ENCODE results near the gene MAP3K15. TPM values are rescaled to one million over a fixed set of nuclear protein-coding genes. Genes with fewer than 3 reads are reported as not detected.
"Not testable (repeated sequence)": the region's sequence is repeated elsewhere in the genome, so short reads cannot be mapped to it uniquely, and the experiment has no call there.

MAP3K15 gene
- total and polyA plus RNA-seq, 4 experiments from 2014 or later, result not detected

- H3K4me1 Mint-ChIP-seq, result peaks cover 0 to 2% (median 0%) of the 10 kb centered on the region in 4 donors
- Histone ChIP-seq H3K4me1 (ENCODE audit: insufficient read depth, low read length) (no peaks in the 10 kb centered on the region), H3K4me3 (ENCODE audit: low read length in 2 of 2) (no peak overlapping the region), H3K36me3 (ENCODE audit: insufficient read depth, low read length) (no peaks in the 10 kb centered on the region), H3K27me3 (ENCODE audit: insufficient read depth, low read length) (no peaks in the 10 kb centered on the region), H3K27ac (ENCODE audit: low read depth, low read length) (no peak overlapping the region), H3K9me3 (ENCODE audit: control insufficient read depth in 1 of 2, low read length in 2 of 2) (no peaks in the 10 kb centered on the region)
- POLR2A ChIA-PET (ENCODE audit: partially characterized antibody), result no interaction called here
- H3K36me3 Mint-ChIP-seq, result no peaks in the 10 kb centered on the region
- H3K9me3 Mint-ChIP-seq, result peaks cover 0 to 3% (median 0%) of the 10 kb centered on the region in 8 donors
- intact Hi-C loops (cut with micrococcal nuclease), result no loop called here
- no peak overlapping the region for H3K4me3 Mint-ChIP-seq
- CTCF ChIA-PET (ENCODE audit: partially characterized antibody), result no interaction called here
- H3K27me3 Mint-ChIP-seq, result peaks cover 3 to 10% of the 10 kb centered on the region in 2 donors
- DNase-seq, result no peak
- no peak overlapping the region for H3K27ac Mint-ChIP-seq
Observed at GRCh38 chrX:19462879-19463278, 52.4 kb downstream of the MAP3K15 start.

GRCh38 chrX:19462231-19462630 lies 53.1 kb downstream of the MAP3K15 start:
- intact Hi-C loops (cut with micrococcal nuclease), result no loop called here
- ChIA-PET CTCF (ENCODE audit: partially characterized antibody) (no interaction called here), POLR2A (ENCODE audit: partially characterized antibody) (no interaction called here)
- Histone ChIP-seq H3K4me1 (ENCODE audit: insufficient read depth, low read length) (no peaks in the 10 kb centered on the region), H3K27ac (ENCODE audit: low read depth, low read length) (no peak overlapping the region), H3K4me3 (ENCODE audit: low read length in 2 of 2) (no peak overlapping the region), H3K9me3 (ENCODE audit: control insufficient read depth in 1 of 2, low read length in 2 of 2) (no peaks in the 10 kb centered on the region), H3K36me3 (ENCODE audit: insufficient read depth, low read length) (no peaks in the 10 kb centered on the region), H3K27me3 (ENCODE audit: insufficient read depth, low read length) (no peaks in the 10 kb centered on the region)
- H3K9me3 Mint-ChIP-seq, result peaks cover 0 to 3% (median 0%) of the 10 kb centered on the region in 8 donors
- no peak overlapping the region for H3K4me3 Mint-ChIP-seq
- DNase-seq, result no peak
- peaks cover 0 to 2% (median 0%) of the 10 kb centered on the region in 4 donors for H3K4me1 Mint-ChIP-seq
- H3K27me3 Mint-ChIP-seq, result peaks cover 3 to 10% of the 10 kb centered on the region in 2 donors
- H3K36me3 Mint-ChIP-seq, result no peaks in the 10 kb centered on the region
- no peak overlapping the region for H3K27ac Mint-ChIP-seq

- no peaks in the 10 kb centered on the region for H3K4me1 ChIP-seq (ENCODE audit: insufficient read depth, low read length)
- intact Hi-C loops (cut with micrococcal nuclease), result no loop called here
- no peaks in the 10 kb centered on the region for H3K36me3 ChIP-seq (ENCODE audit: insufficient read depth, low read length)
- no peaks in the 10 kb centered on the region for H3K9me3 Mint-ChIP-seq
- no peaks in the 10 kb centered on the region for H3K9me3 ChIP-seq (ENCODE audit: control insufficient read depth in 1 of 2, low read length in 2 of 2)
- ChIA-PET CTCF (ENCODE audit: partially characterized antibody) (no interaction called here), POLR2A (ENCODE audit: partially characterized antibody) (no interaction called here)
- no peak for DNase-seq
- H3K4me1 Mint-ChIP-seq, result no peaks in the 10 kb centered on the region
- no peaks in the 10 kb centered on the region for H3K27me3 ChIP-seq (ENCODE audit: insufficient read depth, low read length)
- H3K27me3 Mint-ChIP-seq, result peaks cover 0 to 3% of the 10 kb centered on the region in 2 donors
- H3K27ac Mint-ChIP-seq, result no peak overlapping the region
- no peak overlapping the region for H3K4me3 ChIP-seq (ENCODE audit: low read length in 2 of 2)
- H3K36me3 Mint-ChIP-seq, result no peaks in the 10 kb centered on the region
- H3K4me3 Mint-ChIP-seq, result no peak overlapping the region
- no peak overlapping the region for H3K27ac ChIP-seq (ENCODE audit: low read depth, low read length)
Observed at GRCh38 chrX:19457662-19458061, 57.6 kb downstream of the MAP3K15 start.

GRCh38 chrX:19448077-19448476 lies 67.2 kb downstream of the MAP3K15 start:
- Mint-ChIP-seq H3K36me3 (no peaks in the 10 kb centered on the region), H3K27ac (no peak overlapping the region)
- POLR2A ChIA-PET (ENCODE audit: partially characterized antibody), result no interaction called here

GRCh38 chrX:19446397-19446796 lies 68.9 kb downstream of the MAP3K15 start:
- peaks cover 0 to 2% (median 0%) of the 10 kb centered on the region in 8 donors for H3K9me3 Mint-ChIP-seq
- ChIA-PET POLR2A (ENCODE audit: partially characterized antibody) (no interaction called here), CTCF (ENCODE audit: partially characterized antibody) (no interaction called here)
- H3K27me3 ChIP-seq (ENCODE audit: insufficient read depth, low read length), result no peaks in the 10 kb centered on the region
- no peaks in the 10 kb centered on the region for H3K4me1 ChIP-seq (ENCODE audit: insufficient read depth, low read length)
- no peaks in the 10 kb centered on the region for H3K36me3 Mint-ChIP-seq
- no peaks in the 10 kb centered on the region for H3K36me3 ChIP-seq (ENCODE audit: insufficient read depth, low read length)
- H3K4me3 Mint-ChIP-seq, result no peak overlapping the region
- intact Hi-C loops (cut with micrococcal nuclease), result no loop called here
- no peak overlapping the region for H3K27ac ChIP-seq (ENCODE audit: low read depth, low read length)
- no peaks in the 10 kb centered on the region for H3K9me3 ChIP-seq (ENCODE audit: control insufficient read depth in 1 of 2, low read length in 2 of 2)
- H3K27ac Mint-ChIP-seq, result no peak overlapping the region
- H3K27me3 Mint-ChIP-seq, result peaks cover 1 to 4% of the 10 kb centered on the region in 2 donors
- H3K4me3 ChIP-seq (ENCODE audit: low read length in 2 of 2), result no peak overlapping the region
- no peaks in the 10 kb centered on the region for H3K4me1 Mint-ChIP-seq
- no peak for DNase-seq

More at GRCh38 chrX:19448077-19448476, 67.2 kb downstream of the MAP3K15 start:
- H3K36me3 ChIP-seq (ENCODE audit: insufficient read depth, low read length), result no peaks in the 10 kb centered on the region
- no peak overlapping the region for H3K27ac ChIP-seq (ENCODE audit: low read depth, low read length)
- no peak for DNase-seq
- H3K9me3 ChIP-seq (ENCODE audit: control insufficient read depth in 1 of 2, low read length in 2 of 2), result no peaks in the 10 kb centered on the region
- H3K4me1 ChIP-seq (ENCODE audit: insufficient read depth, low read length), result no peaks in the 10 kb centered on the region
- H3K4me3 ChIP-seq (ENCODE audit: low read length in 2 of 2), result no peak overlapping the region
- CTCF ChIA-PET (ENCODE audit: partially characterized antibody), result no interaction called here
- no peak overlapping the region for H3K4me3 Mint-ChIP-seq
- H3K4me1 Mint-ChIP-seq, result no peaks in the 10 kb centered on the region
- peaks cover 0 to 5% (median 0%) of the 10 kb centered on the region in 8 donors for H3K9me3 Mint-ChIP-seq
- peaks cover 1 to 4% of the 10 kb centered on the region in 2 donors for H3K27me3 Mint-ChIP-seq
- intact Hi-C loops (cut with micrococcal nuclease), result no loop called here
- H3K27me3 ChIP-seq (ENCODE audit: insufficient read depth, low read length), result no peaks in the 10 kb centered on the region

- H3K4me3 Mint-ChIP-seq; H3K36me3 ChIP-seq (ENCODE audit: insufficient read depth, low read length); H3K27me3 ChIP-seq (ENCODE audit: insufficient read depth, low read length); POLR2A ChIA-PET (ENCODE audit: partially characterized antibody); H3K27ac ChIP-seq (ENCODE audit: low read depth, low read length); H3K9me3 Mint-ChIP-seq; H3K27me3 Mint-ChIP-seq; H3K4me1 ChIP-seq (ENCODE audit: insufficient read depth, low read length); DNase-seq; H3K4me1 Mint-ChIP-seq; H3K4me3 ChIP-seq (ENCODE audit: low read length in 2 of 2); H3K36me3 Mint-ChIP-seq; H3K9me3 ChIP-seq (ENCODE audit: control insufficient read depth in 1 of 2, low read length in 2 of 2); H3K27ac Mint-ChIP-seq; CTCF ChIA-PET (ENCODE audit: partially characterized antibody); intact Hi-C loops (cut with micrococcal nuclease): not testable (repeated sequence)
Observed at GRCh38 chrX:19445772-19446171, 69.5 kb downstream of the MAP3K15 start.

- no peak for DNase-seq
- Mint-ChIP-seq H3K36me3 (no peaks in the 10 kb centered on the region), H3K4me1 (no peaks in the 10 kb centered on the region), H3K27me3 (peaks cover 1 to 4% of the 10 kb centered on the region in 2 donors), H3K4me3 (no peak overlapping the region), H3K27ac (no peak overlapping the region), H3K9me3 (peaks cover 0 to 2% (median 0%) of the 10 kb centered on the region in 8 donors)
- Histone ChIP-seq H3K9me3 (ENCODE audit: control insufficient read depth in 1 of 2, low read length in 2 of 2) (no peaks in the 10 kb centered on the region), H3K27me3 (ENCODE audit: insufficient read depth, low read length) (no peaks in the 10 kb centered on the region), H3K4me1 (ENCODE audit: insufficient read depth, low read length) (no peaks in the 10 kb centered on the region), H3K36me3 (ENCODE audit: insufficient read depth, low read length) (no peaks in the 10 kb centered on the region), H3K27ac (ENCODE audit: low read depth, low read length) (no peak overlapping the region), H3K4me3 (ENCODE audit: low read length in 2 of 2) (no peak overlapping the region)
- POLR2A ChIA-PET (ENCODE audit: partially characterized antibody), result no interaction called here
- CTCF ChIA-PET (ENCODE audit: partially characterized antibody), result no interaction called here
- intact Hi-C loops (cut with micrococcal nuclease), result no loop called here
Observed at GRCh38 chrX:19443869-19444526, 71.3 kb downstream of the MAP3K15 start.
